ENCODE data around the gene TRPV3. TPM values are rescaled to one million over a fixed set of nuclear protein-coding genes. Genes with fewer than 3 reads are reported as not detected.
"Not testable (repeated sequence)": the region's sequence is repeated elsewhere in the genome, so short reads cannot be mapped to it uniquely, and the experiment has no call there.

Gene TRPV3
- total RNA-seq, 4 donors from 2014 or later = 0.36 to 3.0 (median 0.86) TPM

DNA sequence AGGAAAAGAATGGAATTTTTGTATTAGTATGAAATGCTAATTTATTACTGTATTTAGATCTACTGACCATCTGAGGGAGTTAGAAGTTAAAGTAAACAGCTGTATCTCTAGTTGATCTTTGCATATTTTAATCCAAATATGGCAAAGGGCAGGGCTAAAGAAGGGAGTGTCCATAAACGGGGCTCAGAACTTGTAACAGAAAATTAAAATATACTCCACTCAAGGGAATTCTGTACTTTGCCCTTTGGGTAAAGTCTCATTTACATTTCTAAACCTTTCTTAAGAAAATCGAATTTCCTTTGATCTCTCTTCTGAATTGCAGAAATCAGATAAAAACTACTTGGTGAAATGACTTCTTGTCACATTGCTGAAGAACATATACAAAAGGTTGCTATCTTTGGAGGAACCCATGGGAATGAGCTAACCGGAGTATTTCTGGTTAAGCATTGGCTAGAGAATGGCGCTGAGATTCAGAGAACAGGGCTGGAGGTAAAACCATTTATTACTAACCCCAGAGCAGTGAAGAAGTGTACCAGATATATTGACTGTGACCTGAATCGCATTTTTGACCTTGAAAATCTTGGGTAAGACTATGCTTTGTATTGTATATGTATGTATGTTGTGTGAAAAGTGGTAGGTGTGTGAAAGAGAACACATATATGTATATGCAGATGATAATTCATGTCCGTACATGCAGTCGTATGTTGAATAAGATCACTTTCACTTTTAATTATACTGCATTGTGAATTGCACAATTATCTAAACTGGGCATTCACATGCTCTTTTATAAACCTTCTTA lies 81.6 kb downstream of the TRPV3 start, which contains the start of gene ASPA:
Gene ASPA, plus strand, starts transcription at position 186 of the 799 bp plus-strand sequence. Its CDS starts 163 bp downstream, at position 349.
- TF ChIP-seq, protein P1, sequence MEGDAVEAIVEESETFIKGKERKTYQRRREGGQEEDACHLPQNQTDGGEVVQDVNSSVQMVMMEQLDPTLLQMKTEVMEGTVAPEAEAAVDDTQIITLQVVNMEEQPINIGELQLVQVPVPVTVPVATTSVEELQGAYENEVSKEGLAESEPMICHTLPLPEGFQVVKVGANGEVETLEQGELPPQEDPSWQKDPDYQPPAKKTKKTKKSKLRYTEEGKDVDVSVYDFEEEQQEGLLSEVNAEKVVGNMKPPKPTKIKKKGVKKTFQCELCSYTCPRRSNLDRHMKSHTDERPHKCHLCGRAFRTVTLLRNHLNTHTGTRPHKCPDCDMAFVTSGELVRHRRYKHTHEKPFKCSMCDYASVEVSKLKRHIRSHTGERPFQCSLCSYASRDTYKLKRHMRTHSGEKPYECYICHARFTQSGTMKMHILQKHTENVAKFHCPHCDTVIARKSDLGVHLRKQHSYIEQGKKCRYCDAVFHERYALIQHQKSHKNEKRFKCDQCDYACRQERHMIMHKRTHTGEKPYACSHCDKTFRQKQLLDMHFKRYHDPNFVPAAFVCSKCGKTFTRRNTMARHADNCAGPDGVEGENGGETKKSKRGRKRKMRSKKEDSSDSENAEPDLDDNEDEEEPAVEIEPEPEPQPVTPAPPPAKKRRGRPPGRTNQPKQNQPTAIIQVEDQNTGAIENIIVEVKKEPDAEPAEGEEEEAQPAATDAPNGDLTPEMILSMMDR (IDR thresholded peaks at IDR 0.05) = no peak
- ATAC-seq (ENCODE audit: low FRiP score) = no peak
- no peak for DNase-seq (ENCODE audit: low spot score)

DNA sequence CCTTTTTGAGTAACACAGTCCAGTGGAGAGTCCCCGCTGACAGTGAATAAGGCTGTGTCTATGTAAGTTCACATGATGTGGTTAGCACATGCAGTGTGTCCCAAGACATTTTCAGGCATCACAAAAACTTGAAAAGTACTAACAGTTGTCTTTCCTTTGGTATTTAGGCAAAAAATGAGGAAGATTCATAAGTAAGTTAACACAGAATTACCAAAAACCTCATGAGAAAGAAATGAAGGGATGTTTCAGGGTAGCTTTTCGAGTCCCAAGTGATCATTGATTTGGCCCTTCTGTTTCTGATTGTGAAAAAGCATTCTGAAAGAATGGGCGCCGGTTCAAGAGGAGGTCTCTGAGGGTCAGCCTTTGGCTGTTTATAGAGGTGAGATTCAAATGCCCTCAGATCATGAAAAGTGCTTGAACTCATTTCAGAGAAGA lies 82.3 kb downstream of the TRPV3 start:
- TF ChIP-seq, protein P1 (IDR thresholded peaks at IDR 0.05) = no peak
- ATAC-seq (ENCODE audit: low FRiP score) (no peak), DNase-seq (ENCODE audit: low spot score) (no peak)

DNA sequence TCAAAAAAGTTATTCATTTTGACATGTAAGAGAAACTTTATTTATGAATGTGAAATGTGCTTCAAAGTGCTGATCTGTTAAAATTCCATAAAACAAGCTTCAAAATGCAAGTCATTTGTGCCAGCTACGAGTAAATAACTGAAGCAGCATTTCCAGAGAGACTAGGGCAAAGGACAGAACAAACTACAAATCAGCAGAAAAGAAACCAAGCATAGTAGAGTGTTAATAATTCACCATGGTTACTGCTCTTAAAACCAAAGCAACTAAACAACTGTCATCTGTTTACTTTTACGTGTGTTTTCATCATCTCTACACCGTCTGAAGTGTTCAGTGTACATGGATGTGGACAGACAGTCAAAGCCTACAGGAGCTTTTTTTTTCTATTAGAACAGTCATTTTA lies 83.4 kb downstream of the TRPV3 start:
- DNase-seq (ENCODE audit: low spot score) = no peak
- peak; percentile 48 for ATAC-seq (ENCODE audit: low FRiP score)
- TF ChIP-seq, protein P1 (IDR thresholded peaks at IDR 0.05) = no peak

DNA sequence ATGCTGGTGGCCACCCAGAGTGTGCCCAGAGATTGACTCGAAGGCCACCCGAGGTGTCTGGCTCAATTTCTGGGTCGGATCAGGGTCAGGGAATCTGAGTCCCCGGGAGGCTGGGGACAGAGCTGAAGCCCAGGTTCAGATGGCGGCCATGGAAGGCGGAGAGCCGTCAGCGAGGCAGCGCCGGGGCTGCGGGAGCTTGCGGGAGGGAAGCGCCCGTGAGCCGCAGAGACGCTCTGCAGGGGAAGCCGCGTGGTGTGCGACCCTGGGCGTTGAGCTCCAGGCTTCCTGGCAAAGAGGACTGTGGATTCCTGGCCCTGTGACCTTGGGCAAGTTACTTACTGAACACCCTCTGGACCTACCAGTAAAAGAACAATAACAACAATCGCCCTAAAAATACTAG lies 85.5 kb downstream of the TRPV3 start:
- ATAC-seq (ENCODE audit: low FRiP score) (no peak), DNase-seq (ENCODE audit: low spot score) (no peak)
- TF ChIP-seq, protein P1 (IDR thresholded peaks at IDR 0.05) = no peak

DNA sequence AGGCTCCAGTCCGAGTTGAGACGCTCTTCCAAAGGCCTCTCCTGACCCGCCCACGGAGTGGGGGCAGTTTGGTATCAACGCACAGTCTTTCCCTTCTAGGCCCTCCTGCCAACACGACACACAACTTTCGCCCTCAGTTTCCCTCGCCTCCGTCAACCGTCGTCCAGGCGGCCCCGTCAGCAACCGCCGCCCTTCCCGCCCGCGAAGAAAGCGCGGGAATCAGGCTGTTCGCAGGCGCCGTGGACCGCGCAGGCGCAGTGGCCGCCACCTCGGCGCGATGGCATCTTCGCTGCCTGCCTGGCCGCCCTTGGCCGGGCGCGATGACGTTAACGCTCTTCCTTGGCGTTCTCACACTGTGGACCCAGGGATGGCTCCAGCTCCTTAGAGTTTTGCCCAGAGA lies 86.0 kb downstream of the TRPV3 start, which contains the start of gene SPATA22:
Gene SPATA22, minus strand, starts transcription at position 221 of the 400 bp plus-strand sequence. CDS start 2,494 bp downstream, outside the sequence.
- ATAC-seq (ENCODE audit: low FRiP score) (no peak), DNase-seq (ENCODE audit: low spot score) (no peak)
- TF ChIP-seq, protein P1 (IDR thresholded peaks at IDR 0.05) = no peak

DNA sequence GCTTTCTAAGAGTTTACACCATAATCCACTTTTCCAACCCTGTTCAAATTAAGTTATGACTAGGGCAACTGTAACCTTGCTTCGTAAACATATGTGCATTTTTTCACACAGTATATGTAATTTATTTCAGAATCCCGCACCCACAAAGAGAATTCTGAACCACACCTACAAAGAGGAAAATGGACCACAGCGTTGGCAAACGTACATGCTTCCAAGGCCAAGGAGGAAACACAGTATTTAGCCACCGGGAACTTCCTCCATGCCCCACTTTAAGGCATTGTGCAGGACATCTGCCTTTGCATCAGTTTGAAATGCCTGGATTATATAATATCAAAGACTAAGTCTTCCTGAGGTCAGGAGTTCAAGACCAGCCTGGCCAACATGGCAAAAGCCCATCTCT lies 88.1 kb downstream of the TRPV3 start:
- DNase-seq (ENCODE audit: low spot score) (no peak), ATAC-seq (ENCODE audit: low FRiP score) (no peak)
- TF ChIP-seq, protein P1 (IDR thresholded peaks at IDR 0.05) = no peak

DNA sequence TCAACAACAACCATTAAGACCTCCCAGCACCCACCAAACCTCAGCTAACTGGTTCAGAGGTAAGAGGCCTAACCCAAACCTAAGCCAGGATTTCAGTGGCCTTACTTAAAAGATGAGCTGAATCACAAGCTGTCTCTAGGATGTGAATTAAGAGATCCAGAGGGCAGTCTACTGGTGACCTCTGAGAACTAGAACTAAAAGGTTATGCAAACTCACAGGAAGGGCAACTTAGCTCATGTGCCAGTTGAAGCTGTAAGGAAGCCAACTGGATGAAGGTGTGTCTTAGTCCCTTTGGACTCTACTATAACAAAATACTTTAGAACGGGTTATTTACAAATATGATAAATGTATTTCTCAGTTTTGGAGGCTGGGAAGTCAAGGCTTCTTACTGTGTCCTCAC lies 91.3 kb downstream of the TRPV3 start:
- not testable (repeated sequence) for DNase-seq (ENCODE audit: low spot score); ATAC-seq (ENCODE audit: low FRiP score)

Other genes starting within 250 kb of the TRPV3 start
- under 1 TPM in 1 of 4 donors, not detected in 3; 0.24 TPM for gene OR3A2, start 171.5 kb downstream of the TRPV3 start, total RNA-seq
- gene OR1E1, start 159.4 kb downstream of the TRPV3 start, total RNA-seq = not detected
- gene OR3A3, start 146.4 kb downstream of the TRPV3 start, total RNA-seq = not detected
- not detected for gene OR1E2, start 124.0 kb downstream of the TRPV3 start, total RNA-seq
- 1 to 10 TPM in 1 of 4 donors, under 1 TPM in 1, not detected in 2; 0.93 to 1.8 TPM for gene SPATA22, start 86.0 kb downstream of the TRPV3 start, total RNA-seq
- gene ASPA, start 81.8 kb downstream of the TRPV3 start, total RNA-seq = 10 to 100 TPM in 1 of 4 donors, 1 to 10 TPM in 3; 4.5 to 14.7 (median 6.2) TPM
- 1 to 10 TPM; 1.7 to 9.9 (median 2.7) TPM for gene TRPV1, start 51.6 kb upstream of the TRPV3 start, total RNA-seq
- gene SHPK, start 78.4 kb upstream of the TRPV3 start, total RNA-seq = 10 to 100 TPM in 3 of 4 donors, 1 to 10 TPM in 1; 9.4 to 25.5 (median 12.1) TPM
- 10 to 100 TPM; 18.8 to 29.9 (median 23.1) TPM for gene CTNS, start 78.9 kb upstream of the TRPV3 start, total RNA-seq
- gene TAX1BP3, start 110.8 kb upstream of the TRPV3 start, total RNA-seq = 100 to 1,000 TPM in 2 of 4 donors, 10 to 100 TPM in 2; 69.8 to 141 (median 100) TPM
- gene EMC6, start 111.0 kb upstream of the TRPV3 start, total RNA-seq = 10 to 100 TPM in 3 of 4 donors, 1 to 10 TPM in 1; 9.8 to 19.4 (median 13.0) TPM
- 1 to 10 TPM in 1 of 4 donors, under 1 TPM in 3; 0.84 to 2.4 (median 0.94) TPM for gene P2RX5, start 138.3 kb upstream of the TRPV3 start, total RNA-seq
- gene HASPIN, start 166.1 kb upstream of the TRPV3 start, total RNA-seq = under 1 TPM in 3 of 4 donors, not detected in 1; 0.19 to 0.69 (median 0.24) TPM
- gene ITGAE, start 243.4 kb upstream of the TRPV3 start, total RNA-seq = 10 to 100 TPM; 17.0 to 30.7 (median 22.2) TPM